Activated T-cell treated with anti-CD3 and anti-CD28 coated beads, Interleukin-2, amount 50 U/mL, for 48 hours (primary cell): ENCODE data around the gene CDH13.

ENCODE experiments used
- DNase-seq, 2 experiments: peaks; one replicate each; pipeline ENCODE4 v3.0.0-alpha.2; 2020

CDH13 gene

DNA sequence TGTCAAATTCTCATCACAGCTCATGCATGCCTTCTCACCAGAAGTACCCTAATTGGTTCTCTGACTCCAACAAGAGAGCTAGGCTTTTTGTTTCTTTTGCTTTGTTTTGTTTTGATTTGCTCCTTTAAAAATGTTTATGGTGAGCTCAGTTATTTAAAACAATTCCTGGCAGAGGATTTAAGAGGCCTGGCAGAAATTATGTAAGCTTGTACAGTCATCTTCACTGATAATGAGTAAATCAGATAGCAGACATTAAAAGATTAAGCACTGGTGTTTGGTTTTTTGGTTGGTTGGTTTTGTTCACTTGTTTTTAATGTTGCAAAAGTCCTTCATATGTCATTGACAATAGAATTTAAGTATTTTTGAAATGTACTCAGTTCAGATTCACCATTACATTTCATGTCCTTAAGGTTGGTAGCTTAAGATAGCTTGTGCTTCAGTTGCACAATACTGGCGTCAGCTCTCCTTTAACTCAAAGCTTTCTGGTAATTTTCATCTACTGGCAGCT lies 378.9 kb downstream of the CDH13 start:
- DNase-seq: no peak

DNA sequence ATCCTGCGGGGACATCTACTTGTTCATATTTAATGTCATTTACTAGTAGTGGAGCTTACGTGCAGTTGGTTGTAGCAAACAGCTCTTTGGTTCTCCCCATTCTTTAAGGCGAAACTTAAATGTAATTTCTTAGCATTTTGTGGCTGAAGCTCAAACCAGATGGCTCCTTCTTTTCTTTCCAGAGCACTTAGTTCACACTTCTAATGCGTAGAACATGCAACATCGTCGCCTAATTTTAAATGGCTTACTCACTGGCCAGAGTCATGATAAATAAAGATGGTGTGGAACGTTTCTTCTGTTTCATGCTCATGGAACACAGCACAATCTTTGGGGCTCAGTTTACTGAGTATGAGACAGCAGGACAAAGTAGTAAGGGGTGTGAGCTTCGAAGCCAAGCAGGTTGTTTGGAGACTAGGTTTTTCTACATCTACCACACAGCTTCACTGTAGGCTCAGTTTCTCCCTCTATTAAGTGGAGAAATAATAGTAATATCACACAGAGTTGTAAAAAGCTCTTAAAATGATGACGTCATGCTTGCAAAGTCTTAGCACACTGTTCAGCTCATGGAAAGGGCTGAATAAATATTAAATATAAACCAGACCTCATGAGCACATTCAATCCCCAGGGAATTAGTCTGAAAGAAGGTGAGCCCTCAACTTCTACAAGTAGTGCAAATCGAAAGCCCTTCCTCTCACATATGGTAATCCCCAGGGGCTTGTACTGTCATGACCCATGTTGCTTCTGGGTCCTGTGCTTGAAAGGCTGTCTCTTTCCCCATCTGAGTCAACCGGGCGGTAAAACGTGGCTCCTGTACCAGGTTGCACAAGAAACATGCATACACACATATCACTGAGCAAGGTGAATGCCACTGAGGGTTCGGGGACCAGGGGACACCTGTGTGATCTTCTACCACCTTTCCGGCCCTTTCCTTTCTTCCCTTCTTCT lies 384.3 kb downstream of the CDH13 start:
- no peak for DNase-seq

DNA sequence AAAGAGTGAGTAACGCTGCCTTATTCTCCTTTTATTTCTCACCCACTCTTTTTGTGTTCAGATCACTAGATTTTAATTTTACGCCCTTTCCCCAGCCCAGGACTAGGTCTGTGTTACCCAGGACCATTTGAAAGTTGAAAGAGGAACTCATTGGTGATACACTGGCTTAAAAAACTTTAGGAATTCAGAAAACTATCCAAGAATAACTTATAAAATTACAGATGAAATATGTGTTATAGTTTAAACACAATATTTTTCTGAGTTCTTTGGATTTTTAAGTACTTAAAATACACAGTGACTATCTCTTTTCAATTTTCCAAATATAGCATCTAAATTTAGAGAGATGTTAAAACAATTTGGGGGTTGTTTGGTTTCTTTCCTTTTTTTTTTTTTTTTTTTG lies 385.2 kb downstream of the CDH13 start:
- no peak for DNase-seq

DNA sequence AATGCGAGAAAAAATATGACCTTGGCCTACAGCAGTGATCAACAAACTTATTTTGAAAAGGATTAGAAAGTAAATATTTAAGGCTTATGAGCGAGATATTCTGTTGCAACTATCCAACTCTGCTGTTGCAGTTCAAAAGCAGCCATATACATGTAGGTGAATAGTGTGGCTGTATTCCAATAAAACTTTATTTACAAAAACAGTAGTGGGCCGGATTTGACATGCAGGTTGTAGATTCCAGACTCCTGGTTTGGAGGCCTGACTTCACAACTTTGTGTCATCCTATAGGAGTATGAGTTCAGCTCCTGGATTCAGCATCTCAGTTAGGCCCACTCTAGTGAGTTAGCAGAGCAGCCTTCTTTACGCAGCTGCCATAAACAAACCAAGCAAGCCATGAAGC lies 386.3 kb downstream of the CDH13 start:
- no peak for DNase-seq

DNA sequence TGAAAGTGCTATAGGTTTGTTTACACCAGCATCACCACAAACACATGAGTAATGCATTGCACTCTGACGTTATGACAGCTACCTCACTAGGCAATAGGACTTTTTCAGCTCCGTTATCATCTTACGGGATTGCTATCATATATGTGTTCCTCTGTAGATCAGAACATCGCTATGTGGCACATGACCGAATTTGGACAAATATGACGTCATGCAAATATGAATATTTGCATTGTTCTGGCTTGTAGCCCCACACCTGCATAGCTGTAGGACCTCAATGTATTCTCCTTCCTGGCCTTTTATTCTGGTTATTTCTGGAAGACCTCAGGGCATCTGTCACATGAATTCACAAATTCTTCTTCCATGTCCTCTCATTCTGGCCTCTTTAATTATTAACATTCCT lies 393.2 kb downstream of the CDH13 start:
- no peak for DNase-seq

DNA sequence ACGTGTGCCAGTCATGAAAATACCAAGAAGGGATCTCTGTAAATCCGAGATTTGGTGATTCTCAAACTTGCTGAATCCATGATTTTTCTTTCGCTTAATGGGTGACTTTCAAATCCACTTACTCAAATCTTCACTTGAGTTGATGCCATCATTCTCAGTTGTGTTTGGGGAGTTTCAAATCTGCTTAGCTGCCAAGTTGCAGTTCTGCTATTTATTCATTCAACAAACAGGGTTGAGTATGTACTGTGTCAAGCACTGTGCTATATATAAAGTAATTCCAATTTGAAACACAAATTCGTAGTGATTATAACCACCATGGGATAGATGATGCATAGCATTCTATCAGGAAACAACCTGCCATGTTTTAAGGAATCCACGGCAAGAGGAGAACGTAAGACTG lies 394.3 kb downstream of the CDH13 start:
- no peak for DNase-seq

DNA sequence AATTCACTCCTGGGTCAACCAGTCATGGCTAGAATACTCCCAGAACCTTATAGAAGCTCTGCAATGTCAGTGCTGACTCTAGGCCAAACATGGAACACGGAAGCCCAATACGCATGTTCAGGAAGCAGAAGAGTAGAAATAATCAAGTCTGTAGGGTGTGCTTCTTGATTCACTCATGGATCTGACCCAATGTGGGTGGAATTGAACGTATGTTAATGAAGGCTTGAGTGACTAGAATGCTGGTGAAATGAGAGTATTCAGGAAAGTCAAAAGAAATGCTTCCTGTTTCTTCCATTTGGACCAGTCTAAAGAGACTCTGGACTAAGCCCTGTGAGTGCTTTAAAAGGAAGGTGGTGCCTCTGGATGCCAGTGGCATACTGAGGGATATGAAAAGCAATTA lies 395.0 kb downstream of the CDH13 start:
- DNase-seq: no peak

DNA sequence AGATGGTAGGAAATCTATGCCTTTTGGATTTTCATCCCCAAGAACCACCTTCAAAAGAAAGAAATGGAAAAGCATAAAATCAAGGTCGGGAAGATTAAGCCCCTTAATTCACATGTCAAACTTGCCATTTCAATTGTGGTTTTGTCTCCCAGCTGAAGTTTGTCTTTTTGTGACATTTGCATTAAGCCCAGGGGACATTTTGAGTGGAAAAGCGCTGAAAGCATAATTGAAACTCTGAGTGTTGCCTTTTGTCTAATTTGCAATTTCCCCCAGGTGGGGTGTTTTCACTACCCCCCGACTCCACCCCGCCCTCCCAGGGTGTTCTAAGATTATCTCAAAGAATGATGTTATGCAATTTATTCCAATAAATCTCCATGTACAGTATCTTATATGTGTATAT lies 396.2 kb downstream of the CDH13 start:
- no peak for DNase-seq

DNA sequence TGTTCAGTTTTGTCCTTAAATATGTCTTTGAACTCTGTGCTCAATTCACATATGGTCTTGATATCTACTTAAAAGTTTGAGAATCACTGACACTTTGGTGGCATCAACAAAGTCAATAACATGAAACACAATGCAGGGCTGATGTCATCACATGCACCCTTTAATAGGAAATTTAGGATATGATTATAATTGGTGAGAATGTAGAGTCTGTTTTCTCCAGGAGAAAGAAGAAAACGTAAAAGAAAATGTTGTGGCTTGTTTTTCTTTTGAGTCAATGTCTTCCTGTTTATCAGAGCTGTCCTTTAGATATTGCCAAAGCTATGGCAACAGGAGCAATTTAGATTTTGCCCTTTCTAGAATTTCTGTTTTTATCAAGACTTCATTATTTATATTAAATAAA lies 396.9 kb downstream of the CDH13 start:
- DNase-seq: no peak

DNA sequence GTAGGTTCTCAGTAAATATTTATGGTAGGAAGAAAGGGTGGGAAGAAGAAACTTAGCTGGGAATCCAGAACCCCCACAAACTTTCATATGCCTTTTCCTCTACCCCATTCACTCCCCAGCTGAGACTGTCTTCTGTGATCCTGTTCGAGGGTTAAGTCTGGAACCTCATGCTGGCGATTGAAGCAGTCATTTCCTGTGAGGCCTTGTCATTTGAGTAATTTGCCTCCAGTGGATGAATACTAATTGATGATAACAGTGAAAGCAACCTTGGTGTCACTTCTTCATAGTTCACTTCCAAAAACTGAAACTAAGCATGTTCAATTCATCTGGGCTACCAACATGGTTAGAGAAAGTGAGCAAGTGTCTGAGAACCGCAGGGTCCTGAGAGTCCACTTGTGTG lies 401.2 kb downstream of the CDH13 start:
- no peak for DNase-seq

DNA sequence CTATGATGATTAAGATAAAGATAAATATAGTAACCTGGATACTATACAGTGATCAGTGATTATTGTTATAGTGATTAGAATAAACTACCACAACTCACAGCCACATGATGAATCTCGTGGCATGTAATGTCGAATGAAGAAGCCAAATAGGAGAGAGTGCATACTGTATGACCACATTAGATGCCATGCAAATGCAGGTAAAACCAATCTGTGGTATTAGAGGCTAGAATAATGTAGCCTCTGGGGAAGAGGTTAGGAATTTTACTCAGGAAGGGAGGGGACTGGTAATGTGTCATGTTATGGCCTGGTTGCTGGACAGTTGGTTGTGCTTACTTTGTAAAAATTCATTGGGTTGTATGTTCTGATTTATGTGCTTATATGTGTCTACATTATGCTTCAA lies 402.7 kb downstream of the CDH13 start:
- DNase-seq: no peak

DNA sequence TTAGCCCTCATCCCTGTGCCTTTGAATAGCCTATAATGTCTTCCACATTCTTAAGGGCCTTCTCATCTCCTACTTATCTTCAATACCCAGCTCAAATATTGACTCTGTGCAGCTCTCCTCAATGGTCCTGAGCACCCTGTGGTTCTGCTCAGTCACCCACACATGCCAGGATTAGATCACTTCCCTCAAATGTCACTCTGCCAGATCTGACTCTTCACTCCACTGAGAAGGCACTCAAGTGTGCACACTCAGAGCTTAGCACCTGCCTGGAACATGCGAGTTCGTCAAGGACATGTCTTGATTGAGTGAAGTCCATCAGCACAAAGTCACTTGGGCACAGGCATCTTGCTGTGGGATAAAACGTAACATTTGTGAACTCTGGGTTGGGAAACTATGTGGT lies 404.8 kb downstream of the CDH13 start:
- no peak for DNase-seq

DNA sequence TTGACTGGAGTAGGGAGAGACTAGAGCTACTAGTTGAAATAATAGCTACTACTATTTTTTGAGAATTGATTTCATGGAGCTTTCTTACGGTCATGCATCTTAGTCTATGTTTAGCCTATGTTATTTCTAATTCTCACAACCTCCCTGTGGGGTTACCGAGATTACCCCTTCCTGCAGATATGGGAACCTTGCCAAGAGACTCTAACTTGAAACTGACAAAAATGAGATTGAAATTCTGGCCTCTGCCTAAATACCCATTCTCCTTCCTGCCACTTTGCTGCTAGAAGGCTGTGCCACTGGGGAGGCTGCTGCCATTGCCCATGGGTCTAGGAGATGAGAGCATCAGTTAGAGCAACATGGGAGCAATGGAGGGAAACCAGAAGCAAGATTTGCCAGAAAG lies 410.3 kb downstream of the CDH13 start:
- DNase-seq: no peak

DNA sequence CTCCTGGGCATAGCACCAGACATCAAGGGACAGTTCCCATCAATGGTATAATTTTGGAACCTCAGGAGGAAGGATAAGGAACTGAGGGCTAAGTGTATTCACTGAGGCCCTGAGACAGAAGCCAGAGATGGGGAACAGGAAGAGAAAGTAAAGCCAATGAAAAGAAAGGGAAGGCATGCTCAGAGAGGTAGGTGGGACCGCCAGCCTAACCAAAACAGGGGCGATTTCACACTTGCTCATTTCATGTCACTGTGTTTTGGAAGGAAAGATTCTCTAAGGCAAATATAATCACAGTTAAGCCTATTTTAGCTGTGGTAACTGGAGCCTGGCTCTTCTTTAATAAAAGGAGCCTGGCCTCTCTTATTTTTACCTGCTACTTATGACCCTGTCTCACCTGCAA lies 411.1 kb downstream of the CDH13 start:
- no peak for DNase-seq

DNA sequence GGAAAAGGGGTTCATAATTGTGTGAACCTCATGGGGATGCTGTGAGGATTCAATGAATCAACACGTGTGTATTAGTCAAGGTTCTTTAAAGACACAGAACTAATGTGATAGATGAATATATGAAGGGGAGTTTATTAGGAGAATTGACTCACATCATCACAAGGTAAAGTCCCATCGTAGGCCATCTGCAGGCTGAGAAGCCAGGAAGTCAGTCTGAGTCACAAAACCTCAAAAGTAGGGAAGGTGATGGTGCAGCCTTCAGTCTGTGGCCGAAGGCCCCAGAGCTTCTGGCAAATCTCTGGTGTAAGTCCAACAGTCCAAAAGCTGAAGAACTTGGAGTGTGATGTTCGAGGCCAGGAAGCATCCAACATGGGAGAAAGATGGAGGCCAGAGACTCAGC lies 413.4 kb downstream of the CDH13 start:
- no peak for DNase-seq

DNA sequence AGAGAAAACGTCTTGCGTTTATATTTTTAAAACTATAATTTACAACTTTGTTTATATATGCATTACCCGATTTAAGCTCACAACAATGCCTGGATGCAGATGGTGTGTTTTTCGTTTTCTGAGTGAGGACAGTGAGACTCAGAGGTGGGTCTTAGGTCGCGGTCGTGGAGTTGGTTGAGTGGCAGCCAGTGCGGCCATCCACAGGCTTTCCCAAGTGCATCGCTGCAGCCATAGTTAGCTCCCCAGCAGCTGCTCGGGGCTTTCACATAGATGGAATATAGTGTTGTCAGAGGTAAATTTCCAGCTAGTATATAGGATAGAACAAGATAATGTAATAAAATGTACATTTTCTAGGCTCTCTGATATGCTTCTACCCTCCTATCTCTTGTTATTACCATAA lies 417.8 kb downstream of the CDH13 start:
- no peak for DNase-seq

DNA sequence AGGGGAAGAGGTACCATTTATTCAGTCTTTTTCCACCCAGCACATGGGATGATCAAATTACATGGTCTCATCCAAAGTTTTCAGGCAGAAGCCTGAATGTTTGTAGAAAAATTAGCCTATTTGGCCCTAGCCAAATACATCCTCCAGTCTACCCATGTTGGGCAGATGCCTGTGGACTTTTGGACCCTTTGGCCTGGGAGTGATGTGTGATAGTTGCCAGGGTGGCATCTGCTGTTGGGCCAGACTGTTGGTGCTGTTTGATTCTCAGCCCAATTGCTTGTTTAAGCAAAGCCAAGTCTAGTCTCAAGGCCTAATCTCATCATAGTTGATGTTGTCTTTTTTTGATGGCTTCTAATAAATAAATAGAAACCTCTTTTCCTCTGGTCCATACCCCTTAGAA lies 419.0 kb downstream of the CDH13 start:
- DNase-seq: no peak

DNA sequence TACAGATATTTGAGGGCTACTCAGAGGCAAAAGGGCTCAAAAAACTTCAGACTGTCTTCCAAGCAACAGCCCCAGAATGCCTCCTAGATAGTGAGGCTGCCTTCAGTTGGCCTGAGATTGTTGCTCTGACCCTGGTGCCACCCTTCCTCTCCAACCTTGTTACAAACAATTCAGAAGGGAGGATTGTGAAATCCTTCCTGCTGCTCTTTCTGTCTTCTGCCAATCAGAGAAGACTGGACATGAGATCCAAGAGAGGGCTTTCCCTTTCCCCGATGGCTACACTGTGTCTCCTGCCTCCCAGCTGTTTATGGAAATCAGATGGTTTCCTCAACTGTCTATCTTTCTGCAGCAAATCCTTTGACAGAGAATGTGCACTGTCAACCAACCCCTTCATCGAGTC lies 419.9 kb downstream of the CDH13 start:
- DNase-seq: no peak

DNA sequence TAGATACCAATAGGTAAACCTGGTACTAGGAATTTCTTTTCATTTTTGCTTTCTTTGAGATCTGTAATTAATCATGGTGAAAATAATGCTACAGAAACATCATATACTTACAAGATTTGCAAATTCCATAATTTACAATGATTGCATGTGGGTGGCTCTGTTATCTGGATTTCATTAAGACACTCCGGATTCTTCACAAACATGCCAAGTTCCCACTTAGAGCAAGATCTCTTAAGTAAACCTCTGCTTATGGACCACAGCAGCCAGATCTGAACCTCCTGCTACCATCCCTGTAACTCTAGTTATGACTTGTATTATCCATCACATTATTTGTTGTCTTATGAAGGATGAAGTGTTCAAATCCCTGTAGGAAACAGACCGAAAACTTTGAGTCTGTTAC lies 424.7 kb downstream of the CDH13 start:
- DNase-seq: no peak

DNA sequence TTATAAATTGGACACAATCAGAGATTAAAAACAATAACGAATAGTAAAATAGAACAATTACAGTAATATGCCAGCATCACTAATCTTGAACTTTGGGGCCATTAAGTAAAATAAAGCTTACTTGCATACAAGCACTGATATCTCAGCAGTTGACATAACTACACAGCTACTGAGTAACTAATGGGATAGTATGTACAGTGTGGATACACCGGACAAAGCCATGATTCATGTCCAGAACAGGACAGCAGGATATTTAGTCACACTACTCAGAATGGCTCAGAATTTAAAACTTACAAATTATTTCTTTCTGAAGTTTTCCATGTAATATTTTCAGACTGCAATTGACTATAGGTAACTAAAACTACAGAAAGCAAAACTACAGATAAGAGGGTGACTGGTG lies 427.5 kb downstream of the CDH13 start:
- no peak for DNase-seq

DNA sequence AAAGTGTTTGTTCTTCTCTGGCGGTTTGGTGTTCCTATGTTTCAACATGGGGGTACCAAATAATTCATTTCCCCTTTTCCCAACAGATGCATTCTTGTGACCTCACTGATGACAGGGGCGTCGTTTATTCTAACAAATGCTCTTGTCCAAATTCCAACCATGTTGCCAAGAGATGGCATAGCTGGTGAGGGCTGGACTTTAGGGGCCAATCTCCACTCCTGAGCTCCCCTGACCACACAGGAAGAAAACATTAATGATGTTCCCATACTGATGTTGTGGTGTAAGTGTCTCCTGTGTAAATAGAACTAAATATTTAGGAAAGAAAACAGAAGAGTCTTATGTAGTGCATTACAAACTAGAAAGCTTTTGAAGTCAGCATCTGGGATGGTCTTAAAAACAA lies 431.6 kb downstream of the CDH13 start:
- no peak for DNase-seq

DNA sequence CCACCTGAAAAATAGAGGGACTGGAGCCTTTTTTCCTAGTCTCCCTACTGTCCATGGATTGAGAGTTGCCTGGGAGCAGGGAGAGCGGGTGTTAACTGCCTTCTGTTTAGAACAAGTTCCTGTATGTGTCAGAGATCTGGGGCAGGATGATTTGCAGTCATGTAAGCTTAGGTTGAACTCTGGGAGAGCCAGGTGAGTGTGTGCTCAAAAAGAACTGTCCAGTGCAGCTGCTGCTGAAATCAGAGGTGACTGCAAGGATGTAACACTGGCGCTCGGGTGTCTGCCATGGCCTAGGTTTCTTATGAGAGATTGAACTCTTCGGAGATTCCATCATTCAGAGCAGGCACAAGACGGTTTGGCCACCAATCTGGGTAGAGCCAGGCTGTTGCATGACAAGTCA lies 432.5 kb downstream of the CDH13 start:
- DNase-seq: no peak

DNA sequence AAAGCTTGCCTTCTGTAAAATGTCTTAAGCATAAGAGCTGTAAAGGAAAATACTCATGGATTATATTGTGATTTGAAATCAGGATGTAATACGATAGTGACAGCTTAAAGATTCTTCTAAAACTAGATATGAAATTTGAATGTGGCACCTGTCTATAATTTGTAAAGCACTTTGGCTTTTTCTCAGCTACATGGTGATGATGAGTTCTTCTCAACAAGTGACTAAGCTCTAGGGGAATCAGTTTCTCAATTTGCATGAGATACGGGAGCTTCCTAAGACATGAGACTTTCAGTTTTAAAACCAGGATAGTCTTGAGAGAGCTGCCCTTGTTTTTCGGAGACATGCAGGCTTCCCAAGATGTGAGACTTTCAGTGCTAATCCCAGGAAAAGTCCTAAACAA lies 439.2 kb downstream of the CDH13 start:
- DNase-seq: no peak

DNA sequence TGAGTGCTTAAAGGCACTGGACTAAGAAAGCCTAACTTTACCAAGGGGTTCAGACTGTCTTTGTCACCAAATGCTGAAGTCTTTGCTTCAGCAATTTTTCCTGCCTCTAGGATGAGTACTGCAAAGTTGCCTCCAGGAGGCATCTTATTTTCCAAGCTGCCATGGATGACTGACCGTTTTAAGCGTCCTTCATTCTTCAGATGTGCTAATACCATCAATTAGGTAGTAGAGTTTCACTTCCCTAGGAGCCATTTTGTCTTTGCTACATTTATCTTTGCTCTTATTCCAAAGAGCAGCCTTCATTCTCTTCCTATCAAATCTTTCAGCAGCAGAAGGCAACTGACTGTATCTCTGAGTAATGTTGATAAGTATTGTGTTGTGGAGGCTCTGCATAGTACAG lies 440.1 kb downstream of the CDH13 start:
- no peak for DNase-seq

DNA sequence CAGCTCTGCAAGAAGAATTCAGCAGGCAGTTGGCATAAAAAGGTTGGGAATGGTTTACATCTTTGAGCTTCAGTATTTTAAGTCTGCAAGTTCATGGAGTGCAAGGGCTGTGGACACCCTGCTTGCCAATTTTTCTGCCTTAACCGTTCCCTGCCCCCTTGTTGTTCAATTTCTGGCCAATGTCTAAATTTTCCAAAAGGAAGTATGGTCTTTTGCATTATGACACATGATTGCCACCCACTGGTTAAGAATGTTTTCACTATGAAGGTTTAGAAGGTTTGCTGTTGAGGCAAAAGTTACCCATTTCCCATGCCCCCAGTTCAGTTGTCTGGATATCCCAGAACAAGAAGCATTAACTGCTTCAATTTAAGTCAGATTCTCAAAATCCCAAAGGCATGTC lies 441.9 kb downstream of the CDH13 start:
- DNase-seq: no peak
